ENCODE measurements around the gene COPE.
A peak's percentile ranks its signal among the peaks of the same experiment; 100 is the strongest.
"Not testable (repeated sequence)": the region's sequence is repeated elsewhere in the genome, so short reads cannot be mapped to it uniquely, and the experiment has no call there.

Gene COPE

DNA sequence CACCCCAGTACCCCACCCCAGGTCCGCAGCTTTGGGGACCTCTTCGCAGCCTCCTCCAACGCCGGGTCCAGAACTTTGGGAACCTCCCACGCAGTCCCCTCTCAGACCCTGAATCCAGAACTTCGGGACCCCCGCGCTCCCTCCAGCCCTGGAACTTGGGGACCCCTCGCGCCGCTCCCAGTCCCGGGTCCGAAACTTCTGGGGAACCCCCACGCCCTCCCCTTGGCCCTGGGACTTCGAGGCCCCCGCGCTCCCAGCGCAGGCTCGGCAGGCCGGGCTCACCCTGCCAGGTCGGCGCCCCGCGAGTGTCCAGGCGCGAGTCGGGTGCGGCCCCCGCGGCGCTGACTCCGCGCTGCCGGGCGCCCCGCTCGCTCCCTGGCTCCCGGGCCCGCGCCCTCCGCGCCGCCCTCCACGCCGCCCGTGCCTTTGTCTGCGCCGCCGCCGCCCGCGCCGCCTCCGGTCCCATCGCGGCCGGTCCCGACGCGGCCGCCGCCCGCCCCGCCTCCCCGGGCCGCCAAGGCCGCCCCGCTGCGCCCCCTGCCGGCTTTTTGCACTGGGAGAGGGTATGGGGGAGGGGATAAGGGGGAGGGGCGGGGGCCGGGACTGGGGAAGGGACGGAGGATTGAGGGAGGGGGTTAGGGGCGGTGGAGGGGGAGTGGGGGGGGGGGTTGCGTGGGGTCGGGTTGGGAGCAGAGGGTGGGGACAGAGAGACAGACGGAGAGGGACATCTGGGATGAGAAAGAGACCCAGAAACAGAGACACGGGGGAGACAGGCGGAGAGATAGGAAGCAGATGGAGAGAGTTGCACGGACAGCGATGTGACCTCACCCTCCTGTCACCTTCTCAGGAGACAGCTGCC lies 21.8 kb upstream of the COPE start, which contains the start of gene HOMER3:
Gene HOMER3, minus strand, starts transcription at position 449 of the 859 bp plus-strand sequence. CDS start 2,235 bp downstream, outside the sequence.
- peak; percentile 95 for DNase-seq (ENCODE audit: low spot score)

DNA sequence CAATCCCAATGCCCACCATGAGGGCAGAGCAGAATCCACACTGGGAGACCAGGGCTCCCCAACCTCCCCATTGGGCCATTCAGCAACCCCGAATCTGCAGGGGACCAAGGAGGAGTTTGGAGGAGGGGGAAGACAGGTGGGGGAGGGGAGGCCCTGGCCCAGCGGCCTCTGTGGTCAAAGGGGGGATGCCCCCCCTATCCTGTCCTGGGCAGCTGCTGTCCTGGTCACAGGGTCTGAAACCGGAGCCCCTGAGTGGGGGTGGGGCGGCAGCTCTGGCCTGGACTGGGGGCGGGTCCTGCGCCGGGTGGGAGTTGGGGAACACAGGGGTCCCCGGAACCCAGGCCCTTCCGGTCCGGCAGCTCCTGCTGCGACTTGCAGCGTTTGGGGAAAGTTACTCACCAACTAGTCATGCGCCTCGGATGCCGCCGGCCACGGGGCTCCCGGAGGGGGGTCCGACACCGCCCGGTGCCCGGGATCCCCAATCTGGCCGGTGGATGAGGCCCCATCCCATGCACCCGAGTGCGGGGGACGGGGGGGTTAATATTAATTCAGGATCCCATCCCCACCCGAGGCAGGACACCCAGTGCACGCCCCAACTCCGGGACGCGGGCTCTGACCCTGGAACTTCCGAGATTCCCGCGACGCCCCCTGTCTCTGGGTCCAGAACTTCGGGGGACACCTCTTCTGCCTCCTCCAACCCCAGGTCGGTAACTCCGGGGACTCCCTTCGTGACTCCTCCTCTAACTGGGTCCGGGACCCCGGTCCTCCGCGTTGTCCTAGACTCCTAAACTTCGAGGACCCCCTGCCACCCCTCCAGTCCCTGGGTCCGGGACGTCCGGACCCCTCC lies 21.0 kb upstream of the COPE start:
- peak; percentile 80 for DNase-seq (ENCODE audit: low spot score)

DNA sequence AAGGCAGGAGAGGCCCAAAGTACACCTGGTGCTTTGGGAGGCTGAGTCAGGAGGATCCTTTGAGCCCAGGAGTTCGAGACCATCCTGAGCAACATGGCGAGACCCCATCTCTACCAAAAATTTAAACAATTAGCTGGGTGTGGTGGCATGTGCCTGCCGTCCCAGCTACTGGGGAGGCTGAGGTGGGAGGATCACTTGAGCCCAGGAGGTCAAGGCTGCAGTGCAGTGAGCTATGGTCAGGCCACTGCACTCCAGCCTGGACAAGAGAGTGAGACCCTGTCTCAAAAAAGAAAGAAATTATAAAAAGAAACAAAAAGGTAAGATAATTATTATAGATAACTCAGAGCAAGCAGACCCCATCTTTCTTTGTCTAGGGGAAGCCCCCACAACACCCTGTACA lies 20.0 kb upstream of the COPE start:
- no peak for DNase-seq (ENCODE audit: low spot score)

DNA sequence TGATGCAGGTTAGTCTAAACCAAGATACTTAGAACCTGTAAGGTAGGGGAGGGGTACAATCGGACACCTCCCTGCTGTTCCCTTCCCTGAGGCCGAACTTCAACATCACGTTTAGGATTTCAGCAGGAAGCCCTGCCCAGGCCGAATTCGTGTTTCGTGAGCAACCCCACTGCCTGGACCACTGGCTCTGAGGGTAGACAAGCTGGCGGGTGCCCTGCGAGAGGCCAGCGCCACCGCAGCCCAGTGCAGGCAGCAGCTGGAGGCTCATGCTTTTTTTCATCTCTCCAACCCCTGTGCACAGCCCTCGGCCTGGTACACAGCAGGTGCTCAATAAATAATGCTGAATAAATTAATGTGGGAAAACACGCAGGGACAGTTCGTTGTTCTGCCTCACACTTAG lies 14.1 kb upstream of the COPE start:
- DNase-seq (ENCODE audit: low spot score) = no peak

DNA sequence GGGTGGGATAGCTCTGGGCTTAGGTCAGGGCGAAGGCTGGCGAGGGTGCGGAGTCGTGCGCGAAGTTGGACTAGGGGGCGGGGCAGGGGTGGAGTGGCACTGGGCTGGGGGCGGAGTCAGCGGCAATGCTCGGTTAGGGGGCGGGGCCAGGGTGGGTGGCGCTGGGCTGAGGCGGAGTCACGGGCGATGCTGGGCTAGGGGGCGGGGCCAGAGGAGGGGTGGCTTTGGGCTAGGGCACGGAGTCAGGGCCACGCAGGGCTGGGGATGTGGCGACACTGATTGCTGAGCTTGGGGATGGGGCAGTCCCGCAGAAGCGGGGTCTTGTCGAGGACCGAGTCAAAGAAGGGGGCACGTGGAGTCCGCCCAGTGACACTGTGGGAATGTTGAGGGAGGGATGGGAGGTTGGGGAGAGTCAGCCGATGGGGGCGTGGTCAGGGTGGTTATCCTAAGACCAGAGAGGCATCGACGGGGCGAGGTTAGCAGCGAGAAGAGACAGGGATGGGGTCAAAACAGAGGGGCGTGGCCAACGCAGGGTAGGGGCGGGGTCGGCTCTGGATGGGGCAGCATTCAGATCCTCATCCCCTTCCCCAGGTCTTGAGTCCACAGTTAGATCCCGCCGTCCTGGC lies 13.1 kb upstream of the COPE start:
- DNase-seq (ENCODE audit: low spot score) = peak; percentile 96

DNA sequence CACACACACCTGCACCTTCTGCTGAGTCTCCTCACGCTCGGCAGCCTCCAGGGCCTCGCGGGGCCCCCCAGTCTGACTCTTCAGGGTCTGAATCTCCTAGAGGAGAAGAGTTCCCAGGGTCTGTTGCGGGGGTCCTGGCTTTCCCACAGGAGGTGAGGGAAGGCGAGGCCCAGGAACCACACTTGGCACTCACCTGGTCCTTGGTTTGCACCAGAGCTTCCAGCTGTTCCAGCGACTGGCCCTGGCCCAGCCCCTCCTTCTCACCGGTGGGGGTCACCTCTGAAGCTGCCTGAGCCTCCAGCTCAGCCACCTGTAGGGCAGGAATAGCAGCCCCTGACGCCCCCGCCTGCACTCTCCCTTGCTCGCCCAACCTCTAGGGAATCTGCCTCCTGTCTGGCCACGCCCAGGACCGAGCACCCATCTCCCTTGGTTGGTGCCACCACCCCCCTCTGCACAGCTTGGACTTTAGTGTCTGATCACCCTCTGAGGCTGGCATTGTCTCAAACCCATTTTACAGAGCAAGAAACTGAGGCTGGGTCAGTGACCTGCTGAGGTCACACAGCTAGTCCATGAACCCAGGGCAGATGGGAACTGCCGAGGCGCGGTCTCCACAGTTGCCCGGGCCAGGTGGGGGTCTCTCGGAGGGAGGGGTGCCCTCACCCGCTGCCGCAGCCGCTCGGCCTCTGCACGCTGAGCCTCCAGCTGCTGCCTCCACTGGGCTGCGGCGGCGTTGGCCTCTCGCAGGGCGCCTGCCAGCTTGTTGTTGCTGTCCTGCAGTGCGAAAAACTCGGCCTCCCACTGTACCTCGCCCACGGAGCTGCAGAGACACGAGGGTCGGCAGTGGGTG lies 12.4 kb upstream of the COPE start:
- DNase-seq (ENCODE audit: low spot score) = no peak

DNA sequence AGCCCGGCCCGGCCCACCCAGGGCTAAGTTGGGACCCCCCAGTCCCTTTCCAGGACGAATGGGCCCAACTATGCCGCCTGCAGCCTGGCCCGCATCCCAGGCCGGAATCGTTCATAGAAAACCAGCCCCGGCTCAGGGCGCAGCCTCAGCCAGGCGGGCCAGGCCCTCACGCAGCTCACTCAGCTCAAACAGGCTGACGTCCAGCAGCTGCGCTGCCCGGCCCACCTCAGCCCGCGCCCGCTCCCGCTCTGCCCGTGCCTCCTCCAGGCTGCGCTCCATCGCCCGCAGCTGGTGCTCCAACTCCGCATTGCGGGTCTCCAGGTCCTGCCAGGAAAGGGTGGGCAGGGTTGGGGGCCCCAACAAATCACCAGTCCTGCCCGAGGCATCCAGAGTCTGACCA lies 10.1 kb upstream of the COPE start:
- no peak for DNase-seq (ENCODE audit: low spot score)

DNA sequence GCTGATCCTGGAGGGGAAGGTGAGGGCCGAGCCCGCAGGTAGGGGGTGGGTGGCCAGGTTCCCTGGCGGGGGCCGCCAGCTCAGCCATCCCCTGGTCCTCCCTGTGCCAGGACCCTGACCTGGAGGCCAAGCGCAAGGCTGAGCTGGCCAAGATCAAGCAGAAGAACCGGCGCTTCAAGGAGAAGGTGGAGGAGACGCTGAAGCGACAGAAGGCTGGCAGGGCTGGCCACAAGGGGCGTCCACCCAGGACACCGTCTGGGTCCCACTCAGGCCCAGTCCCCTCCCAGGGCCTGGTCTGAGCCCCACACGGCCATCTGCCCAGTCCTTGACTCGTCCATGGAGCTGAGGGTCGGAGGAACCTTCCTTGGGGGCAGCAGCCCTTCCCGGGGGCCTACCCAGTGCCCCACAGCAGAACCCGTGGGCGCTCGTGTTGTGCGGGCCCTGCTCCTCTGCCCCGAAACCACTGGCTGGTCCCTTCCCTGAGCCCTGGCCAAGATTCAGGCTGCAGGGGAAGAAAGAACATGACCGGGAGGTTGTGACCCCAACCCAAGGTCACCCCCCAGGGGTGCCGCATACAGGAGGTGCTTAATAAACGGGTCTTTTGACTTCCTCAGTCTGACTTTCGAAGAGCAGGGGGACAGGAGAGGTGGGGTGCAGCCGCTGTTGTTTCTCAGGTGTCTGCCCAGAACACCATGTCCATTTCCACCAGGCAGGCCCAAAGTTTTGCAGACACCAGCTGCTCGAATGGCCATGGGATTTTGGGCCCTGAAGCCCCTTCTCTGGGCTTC lies 9.0 kb upstream of the COPE start:
- DNase-seq (ENCODE audit: low spot score) = no peak

DNA sequence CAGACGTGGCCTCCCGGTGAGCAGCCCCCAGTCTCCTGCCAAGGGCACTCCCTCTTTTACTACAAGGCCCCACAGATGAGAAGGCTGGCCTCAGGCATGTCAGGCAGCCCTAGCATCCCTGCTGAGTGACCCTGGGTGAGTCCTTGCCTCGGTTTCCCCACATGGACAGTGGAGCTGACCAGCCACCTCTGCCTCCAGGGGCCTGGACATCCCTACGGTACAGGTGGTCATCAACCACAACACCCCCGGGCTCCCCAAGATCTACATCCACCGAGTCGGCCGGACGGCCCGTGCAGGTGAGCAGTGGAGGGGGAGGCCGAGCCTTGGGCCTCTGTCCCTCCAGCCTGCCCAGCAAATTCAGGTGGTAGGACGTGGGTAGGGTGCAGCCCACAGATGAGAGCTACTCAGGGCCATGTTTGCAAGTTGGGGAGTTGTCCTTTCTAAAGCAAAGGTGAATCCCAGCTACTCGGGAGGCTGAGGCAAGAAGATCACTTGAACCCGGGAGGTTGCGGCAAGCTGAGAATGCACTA lies 5.6 kb upstream of the COPE start:
- DNase-seq (ENCODE audit: low spot score) = no peak

DNA sequence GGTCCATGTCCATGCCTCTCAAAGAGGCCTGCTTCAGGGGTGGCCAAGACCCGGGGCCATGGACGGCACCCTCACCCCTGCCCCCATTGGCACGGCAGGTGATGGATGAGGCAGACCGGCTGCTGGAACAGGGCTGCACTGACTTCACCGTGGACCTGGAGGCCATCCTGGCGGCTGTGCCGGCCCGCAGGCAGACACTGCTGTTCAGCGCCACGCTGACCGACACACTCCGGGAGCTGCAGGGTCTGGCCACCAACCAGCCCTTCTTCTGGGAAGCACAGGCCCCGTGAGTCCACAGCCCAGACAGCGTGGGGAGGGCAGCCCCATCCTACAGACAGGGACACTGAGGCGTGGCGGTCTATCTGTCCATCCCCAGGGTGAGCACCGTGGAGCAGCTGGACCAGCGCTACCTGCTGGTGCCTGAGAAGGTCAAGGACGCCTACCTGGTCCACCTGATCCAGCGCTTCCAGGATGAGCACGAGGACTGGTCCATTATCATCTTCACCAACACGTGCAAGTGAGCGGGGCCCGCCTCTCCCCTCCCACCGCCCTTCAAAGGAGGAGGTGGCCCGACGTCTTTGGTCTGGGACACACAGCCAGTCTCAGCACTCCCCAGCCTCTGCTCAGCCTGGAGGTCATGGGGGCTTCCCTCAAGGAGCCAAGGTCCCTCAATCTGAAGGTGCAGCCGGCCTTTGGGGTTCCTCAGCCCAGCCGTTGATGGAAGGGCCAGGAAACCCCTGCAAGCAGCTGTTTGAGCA lies 3.2 kb upstream of the COPE start:
- no peak for DNase-seq (ENCODE audit: low spot score)

DNA sequence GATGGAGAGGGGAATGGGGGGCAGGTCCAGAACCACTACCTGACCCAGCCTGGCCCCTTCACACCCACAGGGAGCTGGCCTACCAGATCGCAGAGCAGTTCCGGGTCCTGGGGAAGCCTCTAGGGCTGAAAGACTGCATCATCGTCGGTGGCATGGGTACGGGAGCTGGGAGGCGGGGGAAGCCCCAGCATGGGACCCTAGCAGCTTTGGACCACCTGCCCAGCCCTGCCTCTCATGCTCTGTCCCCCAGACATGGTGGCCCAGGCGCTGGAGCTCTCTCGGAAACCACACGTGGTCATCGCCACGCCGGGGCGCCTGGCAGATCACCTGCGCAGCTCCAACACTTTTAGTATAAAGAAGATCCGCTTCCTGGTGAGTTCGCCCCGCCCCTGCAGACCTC lies 2.4 kb upstream of the COPE start:
- DNase-seq (ENCODE audit: low spot score) = no peak

DNA sequence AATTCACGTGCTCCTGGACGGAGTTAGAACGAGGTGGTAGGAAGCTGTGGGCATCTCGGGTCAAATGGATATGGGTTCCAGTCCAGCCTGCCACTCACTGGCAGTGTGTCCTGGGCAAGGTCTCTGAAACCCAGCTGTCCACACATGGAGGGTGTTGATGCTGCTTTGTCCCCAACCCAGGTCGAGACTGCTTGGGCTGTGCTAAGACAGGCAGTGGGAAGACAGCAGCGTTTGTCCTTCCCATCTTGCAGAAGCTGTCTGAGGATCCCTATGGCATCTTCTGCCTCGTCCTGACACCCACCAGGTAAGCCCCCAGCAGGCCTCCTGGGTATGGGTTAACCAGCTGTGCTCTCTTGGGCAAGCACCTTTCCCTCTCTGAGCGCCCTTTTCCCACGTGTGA lies 1.2 kb upstream of the COPE start:
- no peak for DNase-seq (ENCODE audit: low spot score)

DNA sequence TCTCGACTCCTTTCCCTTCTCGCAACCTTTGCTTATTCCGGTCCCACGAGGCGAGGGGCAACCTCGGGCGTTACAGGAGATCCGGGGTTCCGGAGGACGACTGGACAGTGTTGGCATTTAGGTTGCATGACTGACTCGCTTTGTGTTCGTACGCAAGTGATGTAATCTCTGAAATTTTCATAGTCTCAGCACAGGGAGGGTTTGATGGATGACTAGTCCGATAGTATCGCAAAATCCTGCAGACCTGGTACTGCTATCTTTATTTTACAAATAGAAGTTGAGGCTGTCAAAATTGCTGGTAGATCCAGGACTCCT lies 670 bp upstream of the COPE start:
- no peak for DNase-seq (ENCODE audit: low spot score)

DNA sequence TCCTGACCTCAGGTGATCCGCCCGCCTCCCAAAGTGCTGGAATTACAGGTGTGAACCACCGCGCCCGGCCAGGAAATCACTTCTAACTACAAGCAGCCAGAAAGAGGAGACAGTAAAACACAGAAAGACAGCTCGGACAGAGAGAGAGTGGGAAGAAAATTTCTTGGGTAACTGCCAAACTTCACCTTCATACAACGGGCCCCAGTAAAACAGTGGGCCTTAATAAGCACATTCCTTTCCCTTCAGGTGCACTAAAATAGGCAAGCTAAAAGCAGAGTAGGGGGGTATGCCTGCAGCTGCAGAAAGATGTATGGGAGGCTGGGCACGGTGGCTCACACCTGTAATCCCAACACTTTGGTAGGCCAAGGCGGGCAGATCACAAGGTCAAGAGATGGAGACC lies 1.6 kb downstream of the COPE start:
- not testable (repeated sequence) for DNase-seq (ENCODE audit: low spot score)

DNA sequence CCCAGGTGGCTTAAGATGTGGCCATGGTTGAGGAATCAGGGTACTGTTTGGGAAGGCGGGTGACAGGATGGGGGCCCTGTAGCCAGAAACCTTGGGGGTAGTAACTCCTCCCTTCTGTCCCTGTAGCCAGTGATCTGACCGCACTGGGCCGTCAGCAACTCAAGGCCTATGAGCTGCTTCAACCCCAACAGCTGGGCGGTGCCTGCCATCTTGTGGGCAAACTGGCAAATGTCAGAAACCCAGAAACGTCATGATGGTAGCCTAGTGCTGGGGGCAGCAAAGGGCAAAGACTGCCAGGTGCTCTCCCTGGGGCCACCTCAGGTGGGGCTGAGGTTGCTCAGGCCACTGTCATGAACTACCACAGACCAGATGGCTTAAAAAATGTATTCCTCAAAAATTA lies 3.5 kb downstream of the COPE start:
- peak; percentile 60 for DNase-seq (ENCODE audit: low spot score)

DNA sequence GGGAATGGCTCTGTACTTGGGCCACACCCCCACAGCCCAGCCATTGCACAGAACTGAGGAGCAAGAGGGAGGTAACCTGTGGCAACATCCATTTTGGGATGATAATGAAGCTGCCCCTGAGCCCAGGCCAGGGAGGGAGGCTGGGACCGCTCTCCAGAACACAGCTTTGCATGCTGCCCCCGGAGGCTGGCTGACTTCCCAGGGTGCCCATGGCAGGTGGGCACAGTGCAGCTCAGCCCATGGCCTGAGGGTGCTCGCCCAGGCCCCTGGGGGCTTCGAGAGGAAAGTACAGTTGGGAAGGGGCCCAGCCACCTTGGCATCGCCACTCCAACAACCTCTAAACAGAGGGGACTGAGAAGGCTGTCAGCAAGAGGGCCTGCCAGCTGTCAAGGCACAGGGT lies 5.7 kb downstream of the COPE start:
- no peak for DNase-seq (ENCODE audit: low spot score)

DNA sequence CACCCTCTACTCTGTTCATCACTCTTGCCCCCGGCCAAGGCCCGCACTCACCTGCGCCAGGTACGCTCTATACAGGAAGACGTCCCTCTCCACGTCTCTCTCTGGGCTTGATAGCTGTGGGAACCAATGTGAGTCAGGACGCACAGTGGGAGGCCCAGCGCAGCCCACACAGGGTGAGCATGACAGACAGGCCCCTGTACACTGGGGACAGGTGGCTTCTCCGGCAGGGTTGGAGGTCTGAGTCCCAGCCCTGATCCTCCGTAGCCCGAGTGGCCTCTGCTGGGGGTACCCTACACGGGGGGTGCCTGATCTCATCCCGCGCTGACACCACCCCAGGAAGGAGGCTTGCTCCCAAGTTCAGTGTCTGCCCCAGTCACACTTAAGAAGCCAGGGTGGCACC lies 6.3 kb downstream of the COPE start:
- DNase-seq (ENCODE audit: low spot score) = no peak

DNA sequence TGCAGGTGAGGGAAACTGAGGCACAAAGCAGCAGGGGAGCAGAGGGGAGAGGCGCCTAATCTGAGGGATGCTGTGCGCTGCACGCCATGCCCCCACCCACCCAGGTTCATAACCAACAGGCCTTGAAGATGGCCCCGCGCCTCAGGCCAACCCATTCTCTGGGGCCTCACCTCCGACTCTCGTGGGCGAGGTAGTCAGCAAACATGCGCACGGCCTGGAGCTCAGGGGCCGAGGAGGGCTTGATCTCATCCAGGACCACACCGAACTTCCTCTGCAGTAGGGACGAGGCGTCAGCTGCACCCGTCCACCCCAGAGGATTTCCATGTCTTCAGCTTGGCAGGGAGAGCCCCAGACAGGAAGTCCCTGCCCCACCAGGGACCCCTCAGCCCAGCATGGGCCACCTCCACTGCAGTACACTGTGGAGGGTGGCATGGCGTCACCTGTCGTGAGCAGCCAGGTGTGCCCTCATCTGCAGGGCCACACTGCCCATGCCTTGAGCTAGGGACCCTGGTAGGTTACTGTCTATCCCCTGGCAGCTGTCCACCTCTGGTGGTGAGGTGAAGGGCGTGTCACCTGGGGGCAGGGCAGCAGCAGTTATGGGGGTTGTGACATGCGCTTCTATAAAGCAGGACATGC lies 8.3 kb downstream of the COPE start:
- DNase-seq (ENCODE audit: low spot score) = no peak

DNA sequence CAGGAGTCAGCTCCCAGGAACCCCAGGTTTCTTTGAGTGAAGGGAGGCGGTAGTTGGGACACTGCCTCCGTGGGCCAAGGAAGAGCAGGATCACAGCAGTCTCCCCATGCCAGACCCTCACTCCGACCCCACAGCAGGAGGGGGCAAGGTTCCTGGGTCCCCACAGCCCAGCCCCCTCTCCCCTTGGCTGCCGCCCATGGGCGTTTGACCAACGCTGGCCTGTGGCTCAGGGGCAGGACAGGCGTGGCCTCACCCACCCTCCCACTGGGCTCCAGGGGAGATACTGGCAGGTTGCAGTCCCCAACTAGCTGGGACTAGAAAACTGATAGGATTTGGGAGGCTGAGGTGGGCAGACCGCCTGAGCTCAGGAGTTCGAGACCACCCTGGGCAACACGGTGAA lies 9.2 kb downstream of the COPE start:
- DNase-seq (ENCODE audit: low spot score) = no peak
